ENCODE data around the gene UBTD2. TPM values are rescaled to one million over a fixed set of nuclear protein-coding genes. Genes with fewer than 3 reads are reported as not detected.

UBTD2 gene
- total and polyA plus RNA-seq, 10 of the 15 experiments (the other 5 are each of a cell fraction or from before 2014, with no cell fraction given) = 7.7 to 30.5 (median 19.4) TPM

DNA sequence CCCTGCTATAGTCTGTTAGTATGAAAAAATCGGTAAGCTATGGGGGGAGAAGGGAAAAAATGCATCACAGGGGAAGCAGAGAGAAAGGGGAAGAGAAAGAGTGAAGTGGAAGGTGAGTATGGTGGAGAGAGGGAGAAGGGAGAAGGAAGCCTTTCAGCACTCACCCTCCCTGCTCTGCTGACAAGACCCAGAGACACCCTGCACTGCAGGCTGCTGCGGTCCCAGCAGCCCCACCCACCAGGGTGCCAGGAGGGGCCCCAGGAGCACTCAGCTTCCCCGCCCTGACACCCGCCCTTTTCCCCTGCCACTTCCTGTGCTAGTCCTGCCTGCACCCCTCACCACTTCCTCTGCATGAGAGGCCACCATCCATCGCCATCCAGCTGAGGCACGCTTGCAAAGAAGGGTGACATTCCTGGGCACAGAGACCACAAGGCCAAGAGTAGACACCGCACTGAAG lies 108.3 kb downstream of the UBTD2 start (continued):
- TF ChIP-seq, protein P1, sequence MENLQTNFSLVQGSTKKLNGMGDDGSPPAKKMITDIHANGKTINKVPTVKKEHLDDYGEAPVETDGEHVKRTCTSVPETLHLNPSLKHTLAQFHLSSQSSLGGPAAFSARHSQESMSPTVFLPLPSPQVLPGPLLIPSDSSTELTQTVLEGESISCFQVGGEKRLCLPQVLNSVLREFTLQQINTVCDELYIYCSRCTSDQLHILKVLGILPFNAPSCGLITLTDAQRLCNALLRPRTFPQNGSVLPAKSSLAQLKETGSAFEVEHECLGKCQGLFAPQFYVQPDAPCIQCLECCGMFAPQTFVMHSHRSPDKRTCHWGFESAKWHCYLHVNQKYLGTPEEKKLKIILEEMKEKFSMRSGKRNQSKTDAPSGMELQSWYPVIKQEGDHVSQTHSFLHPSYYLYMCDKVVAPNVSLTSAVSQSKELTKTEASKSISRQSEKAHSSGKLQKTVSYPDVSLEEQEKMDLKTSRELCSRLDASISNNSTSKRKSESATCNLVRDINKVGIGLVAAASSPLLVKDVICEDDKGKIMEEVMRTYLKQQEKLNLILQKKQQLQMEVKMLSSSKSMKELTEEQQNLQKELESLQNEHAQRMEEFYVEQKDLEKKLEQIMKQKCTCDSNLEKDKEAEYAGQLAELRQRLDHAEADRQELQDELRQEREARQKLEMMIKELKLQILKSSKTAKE (IDR thresholded peaks at IDR 0.05; ENCODE audit: low read depth, poor library complexity, severe bottlenecking) = no peak
- no peak for TF ChIP-seq KLF5 (IDR thresholded peaks at IDR 0.05; ENCODE audit: partially characterized antibody)
- TF ChIP-seq, protein P2, sequence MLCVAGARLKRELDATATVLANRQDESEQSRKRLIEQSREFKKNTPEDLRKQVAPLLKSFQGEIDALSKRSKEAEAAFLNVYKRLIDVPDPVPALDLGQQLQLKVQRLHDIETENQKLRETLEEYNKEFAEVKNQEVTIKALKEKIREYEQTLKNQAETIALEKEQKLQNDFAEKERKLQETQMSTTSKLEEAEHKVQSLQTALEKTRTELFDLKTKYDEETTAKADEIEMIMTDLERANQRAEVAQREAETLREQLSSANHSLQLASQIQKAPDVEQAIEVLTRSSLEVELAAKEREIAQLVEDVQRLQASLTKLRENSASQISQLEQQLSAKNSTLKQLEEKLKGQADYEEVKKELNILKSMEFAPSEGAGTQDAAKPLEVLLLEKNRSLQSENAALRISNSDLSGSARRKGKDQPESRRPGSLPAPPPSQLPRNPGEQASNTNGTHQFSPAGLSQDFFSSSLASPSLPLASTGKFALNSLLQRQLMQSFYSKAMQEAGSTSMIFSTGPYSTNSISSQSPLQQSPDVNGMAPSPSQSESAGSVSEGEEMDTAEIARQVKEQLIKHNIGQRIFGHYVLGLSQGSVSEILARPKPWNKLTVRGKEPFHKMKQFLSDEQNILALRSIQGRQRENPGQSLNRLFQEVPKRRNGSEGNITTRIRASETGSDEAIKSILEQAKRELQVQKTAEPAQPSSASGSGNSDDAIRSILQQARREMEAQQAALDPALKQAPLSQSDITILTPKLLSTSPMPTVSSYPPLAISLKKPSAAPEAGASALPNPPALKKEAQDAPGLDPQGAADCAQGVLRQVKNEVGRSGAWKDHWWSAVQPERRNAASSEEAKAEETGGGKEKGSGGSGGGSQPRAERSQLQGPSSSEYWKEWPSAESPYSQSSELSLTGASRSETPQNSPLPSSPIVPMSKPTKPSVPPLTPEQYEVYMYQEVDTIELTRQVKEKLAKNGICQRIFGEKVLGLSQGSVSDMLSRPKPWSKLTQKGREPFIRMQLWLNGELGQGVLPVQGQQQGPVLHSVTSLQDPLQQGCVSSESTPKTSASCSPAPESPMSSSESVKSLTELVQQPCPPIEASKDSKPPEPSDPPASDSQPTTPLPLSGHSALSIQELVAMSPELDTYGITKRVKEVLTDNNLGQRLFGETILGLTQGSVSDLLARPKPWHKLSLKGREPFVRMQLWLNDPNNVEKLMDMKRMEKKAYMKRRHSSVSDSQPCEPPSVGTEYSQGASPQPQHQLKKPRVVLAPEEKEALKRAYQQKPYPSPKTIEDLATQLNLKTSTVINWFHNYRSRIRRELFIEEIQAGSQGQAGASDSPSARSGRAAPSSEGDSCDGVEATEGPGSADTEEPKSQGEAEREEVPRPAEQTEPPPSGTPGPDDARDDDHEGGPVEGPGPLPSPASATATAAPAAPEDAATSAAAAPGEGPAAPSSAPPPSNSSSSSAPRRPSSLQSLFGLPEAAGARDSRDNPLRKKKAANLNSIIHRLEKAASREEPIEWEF (IDR thresholded peaks at IDR 0.05; ENCODE audit: insufficient replicate concordance, low read depth, low read length) = no peak
- TF ChIP-seq, protein P3, sequence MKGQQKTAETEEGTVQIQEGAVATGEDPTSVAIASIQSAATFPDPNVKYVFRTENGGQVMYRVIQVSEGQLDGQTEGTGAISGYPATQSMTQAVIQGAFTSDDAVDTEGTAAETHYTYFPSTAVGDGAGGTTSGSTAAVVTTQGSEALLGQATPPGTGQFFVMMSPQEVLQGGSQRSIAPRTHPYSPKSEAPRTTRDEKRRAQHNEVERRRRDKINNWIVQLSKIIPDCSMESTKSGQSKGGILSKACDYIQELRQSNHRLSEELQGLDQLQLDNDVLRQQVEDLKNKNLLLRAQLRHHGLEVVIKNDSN (IDR thresholded peaks at IDR 0.05; ENCODE audit: borderline replicate concordance, extremely low read length, insufficient read depth, low read depth, low read length) = no peak
- no peak for TF ChIP-seq RELA (IDR thresholded peaks at IDR 0.05; ENCODE audit: borderline replicate concordance, partially characterized antibody)
- TF ChIP-seq SIX5 (IDR thresholded peaks at IDR 0.05; ENCODE audit: low read depth, low read length, severe bottlenecking) = no peak
- TF ChIP-seq, protein P4, sequence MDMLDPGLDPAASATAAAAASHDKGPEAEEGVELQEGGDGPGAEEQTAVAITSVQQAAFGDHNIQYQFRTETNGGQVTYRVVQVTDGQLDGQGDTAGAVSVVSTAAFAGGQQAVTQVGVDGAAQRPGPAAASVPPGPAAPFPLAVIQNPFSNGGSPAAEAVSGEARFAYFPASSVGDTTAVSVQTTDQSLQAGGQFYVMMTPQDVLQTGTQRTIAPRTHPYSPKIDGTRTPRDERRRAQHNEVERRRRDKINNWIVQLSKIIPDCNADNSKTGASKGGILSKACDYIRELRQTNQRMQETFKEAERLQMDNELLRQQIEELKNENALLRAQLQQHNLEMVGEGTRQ (IDR thresholded peaks at IDR 0.05; ENCODE audit: borderline replicate concordance, low read depth, low read length) = no peak
- TF ChIP-seq SREBF1 (IDR thresholded peaks at IDR 0.05; ENCODE audit: low read length) = no peak
- no peak for TF ChIP-seq EZH2 (IDR thresholded peaks at IDR 0.05; ENCODE audit: borderline replicate concordance, control insufficient read depth, low read depth, low read length)
- no peak for TF ChIP-seq HCFC1 (IDR thresholded peaks at IDR 0.05; ENCODE audit: low read length)
- TF ChIP-seq, protein P5, sequence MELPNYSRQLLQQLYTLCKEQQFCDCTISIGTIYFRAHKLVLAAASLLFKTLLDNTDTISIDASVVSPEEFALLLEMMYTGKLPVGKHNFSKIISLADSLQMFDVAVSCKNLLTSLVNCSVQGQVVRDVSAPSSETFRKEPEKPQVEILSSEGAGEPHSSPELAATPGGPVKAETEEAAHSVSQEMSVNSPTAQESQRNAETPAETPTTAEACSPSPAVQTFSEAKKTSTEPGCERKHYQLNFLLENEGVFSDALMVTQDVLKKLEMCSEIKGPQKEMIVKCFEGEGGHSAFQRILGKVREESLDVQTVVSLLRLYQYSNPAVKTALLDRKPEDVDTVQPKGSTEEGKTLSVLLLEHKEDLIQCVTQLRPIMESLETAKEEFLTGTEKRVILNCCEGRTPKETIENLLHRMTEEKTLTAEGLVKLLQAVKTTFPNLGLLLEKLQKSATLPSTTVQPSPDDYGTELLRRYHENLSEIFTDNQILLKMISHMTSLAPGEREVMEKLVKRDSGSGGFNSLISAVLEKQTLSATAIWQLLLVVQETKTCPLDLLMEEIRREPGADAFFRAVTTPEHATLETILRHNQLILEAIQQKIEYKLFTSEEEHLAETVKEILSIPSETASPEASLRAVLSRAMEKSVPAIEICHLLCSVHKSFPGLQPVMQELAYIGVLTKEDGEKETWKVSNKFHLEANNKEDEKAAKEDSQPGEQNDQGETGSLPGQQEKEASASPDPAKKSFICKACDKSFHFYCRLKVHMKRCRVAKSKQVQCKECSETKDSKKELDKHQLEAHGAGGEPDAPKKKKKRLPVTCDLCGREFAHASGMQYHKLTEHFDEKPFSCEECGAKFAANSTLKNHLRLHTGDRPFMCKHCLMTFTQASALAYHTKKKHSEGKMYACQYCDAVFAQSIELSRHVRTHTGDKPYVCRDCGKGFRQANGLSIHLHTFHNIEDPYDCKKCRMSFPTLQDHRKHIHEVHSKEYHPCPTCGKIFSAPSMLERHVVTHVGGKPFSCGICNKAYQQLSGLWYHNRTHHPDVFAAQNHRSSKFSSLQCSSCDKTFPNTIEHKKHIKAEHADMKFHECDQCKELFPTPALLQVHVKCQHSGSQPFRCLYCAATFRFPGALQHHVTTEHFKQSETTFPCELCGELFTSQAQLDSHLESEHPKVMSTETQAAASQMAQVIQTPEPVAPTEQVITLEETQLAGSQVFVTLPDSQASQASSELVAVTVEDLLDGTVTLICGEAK (IDR thresholded peaks at IDR 0.05; ENCODE audit: borderline replicate concordance) = peak; percentile 72; the same call in 1 of the 2 replicates
- no peak for TF ChIP-seq NFXL1 (IDR thresholded peaks at IDR 0.05; ENCODE audit: borderline replicate concordance)
- TF ChIP-seq ZNF207 (IDR thresholded peaks at IDR 0.05; ENCODE audit: borderline replicate concordance) = no peak
- peak; percentile 58 for TF ChIP-seq YY1 (IDR thresholded peaks at IDR 0.05; ENCODE audit: low read depth, low read length)
